GM12865 (cell line): Measurements from ENCODE around the gene NECAB3.
"Not testable (repeated sequence)": the region's sequence is repeated elsewhere in the genome, so short reads cannot be mapped to it uniquely, and the experiment has no call there.

ENCODE experiments used
- DNase-seq: peaks from one replicate; pipeline ENCODE4 v3.0.0; 2010; ENCODE audit warnings: low read depth
- H3K4me3 ChIP-seq: 2 replicates; pipeline ENCODE4 v1.5.1; 2011; ENCODE audit warnings: mild to moderate bottlenecking, low read depth, low read length, control low read depth
- TF ChIP-seq, protein P1 (sequence below): IDR thresholded peaks from 2 replicates; pipeline ENCODE4 v1.5.1; 2011; ENCODE audit warnings: low read length, control low read depth, low read depth, inconsistent platforms; ENCODE audit not compliant: insufficient read depth; ENCODE audit errors: missing control alignments

The NECAB3 gene

DNA sequence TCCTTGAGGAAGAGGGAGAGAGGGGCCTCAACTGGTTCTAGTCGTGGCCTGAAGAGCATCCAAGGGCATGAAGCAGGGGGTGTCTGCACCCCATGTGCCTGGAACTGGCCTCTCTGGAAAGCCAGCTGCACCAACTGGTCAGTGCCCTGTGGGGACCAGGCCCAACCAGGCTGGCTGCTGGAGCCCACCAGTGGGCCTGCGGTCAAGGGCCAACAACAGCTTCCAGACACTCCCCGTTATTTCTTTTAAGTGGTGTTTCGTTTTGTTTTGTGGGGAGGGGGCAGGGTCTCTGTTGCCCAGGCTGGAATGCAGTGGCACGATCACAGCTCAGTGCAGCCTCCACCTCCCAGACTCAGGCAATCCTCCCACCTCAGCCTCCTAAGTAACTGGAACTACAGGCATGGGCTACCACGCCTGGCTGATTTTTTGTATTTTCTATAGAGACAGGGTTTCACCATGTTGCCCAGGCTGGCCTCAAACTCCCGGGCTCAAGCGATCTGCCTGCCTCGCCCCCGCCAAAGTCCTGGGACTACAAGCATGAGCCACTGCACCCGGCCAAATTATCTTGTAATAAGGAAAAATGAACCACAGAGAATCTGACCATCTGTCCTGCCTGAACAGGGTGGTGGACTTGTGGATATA, 24.0 kb downstream of the NECAB3 start:
- TF ChIP-seq, protein P1, sequence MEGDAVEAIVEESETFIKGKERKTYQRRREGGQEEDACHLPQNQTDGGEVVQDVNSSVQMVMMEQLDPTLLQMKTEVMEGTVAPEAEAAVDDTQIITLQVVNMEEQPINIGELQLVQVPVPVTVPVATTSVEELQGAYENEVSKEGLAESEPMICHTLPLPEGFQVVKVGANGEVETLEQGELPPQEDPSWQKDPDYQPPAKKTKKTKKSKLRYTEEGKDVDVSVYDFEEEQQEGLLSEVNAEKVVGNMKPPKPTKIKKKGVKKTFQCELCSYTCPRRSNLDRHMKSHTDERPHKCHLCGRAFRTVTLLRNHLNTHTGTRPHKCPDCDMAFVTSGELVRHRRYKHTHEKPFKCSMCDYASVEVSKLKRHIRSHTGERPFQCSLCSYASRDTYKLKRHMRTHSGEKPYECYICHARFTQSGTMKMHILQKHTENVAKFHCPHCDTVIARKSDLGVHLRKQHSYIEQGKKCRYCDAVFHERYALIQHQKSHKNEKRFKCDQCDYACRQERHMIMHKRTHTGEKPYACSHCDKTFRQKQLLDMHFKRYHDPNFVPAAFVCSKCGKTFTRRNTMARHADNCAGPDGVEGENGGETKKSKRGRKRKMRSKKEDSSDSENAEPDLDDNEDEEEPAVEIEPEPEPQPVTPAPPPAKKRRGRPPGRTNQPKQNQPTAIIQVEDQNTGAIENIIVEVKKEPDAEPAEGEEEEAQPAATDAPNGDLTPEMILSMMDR: no peak
- DNase-seq: no peak
- H3K4me3 ChIP-seq: no peak overlapping the region

DNA sequence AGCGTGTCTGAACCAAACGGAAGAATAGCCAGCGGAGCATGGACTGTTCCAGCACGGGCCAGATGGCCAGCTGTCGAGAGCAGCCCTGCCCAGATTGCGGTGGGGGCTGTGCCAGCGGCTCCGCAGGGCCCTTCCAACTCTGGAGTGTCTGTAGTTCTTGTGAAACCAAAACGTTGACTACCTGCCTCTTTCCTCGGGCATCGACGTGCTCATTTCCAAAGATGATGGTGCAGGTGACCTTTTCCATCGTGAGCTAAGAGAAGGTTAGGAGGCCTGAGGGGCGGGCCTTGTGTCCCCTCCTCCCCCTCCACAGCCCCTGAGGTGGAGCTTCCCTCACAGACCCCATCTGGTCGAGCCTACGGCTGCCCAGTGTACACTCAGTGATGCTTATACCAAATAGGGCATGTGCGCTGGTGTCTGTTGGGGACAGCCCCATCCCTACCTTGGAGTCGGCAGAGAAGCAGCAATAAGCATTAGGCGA, 25.0 kb downstream of the NECAB3 start:
- no peak for DNase-seq
- H3K4me3 ChIP-seq: no peak overlapping the region
- TF ChIP-seq, protein P1: no peak

DNA sequence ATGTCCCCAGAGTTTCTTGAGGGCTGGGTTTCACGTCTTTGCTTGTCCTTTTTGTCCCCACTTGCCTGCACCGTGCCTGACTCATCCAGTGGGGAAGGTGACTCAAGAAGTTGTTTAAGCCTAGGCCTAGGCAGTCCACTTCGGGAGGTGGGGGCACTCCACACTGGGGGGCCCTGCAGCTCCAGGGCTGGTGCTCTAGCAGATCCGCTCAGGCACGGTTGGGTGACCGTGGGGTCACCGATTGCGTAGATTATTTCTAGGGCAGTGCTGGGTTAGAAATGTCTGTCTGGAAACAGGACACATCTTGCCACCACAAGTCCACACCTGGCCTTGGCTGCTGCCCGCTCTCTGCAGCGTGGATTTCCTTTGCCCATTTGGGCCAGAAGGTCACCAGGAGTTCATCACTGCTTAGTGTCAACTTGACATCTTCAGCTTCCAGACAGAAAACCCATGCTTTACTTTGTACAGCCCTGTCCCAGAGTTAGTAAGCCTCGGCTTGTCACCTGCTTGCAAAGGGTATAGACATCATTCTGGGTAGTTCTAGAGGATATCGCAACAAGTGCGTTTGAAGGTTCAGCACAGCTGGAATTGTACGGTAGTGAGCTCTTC, 25.7 kb downstream of the NECAB3 start:
- no peak for DNase-seq
- H3K4me3 ChIP-seq: no peak overlapping the region
- TF ChIP-seq, protein P1: no peak

DNA sequence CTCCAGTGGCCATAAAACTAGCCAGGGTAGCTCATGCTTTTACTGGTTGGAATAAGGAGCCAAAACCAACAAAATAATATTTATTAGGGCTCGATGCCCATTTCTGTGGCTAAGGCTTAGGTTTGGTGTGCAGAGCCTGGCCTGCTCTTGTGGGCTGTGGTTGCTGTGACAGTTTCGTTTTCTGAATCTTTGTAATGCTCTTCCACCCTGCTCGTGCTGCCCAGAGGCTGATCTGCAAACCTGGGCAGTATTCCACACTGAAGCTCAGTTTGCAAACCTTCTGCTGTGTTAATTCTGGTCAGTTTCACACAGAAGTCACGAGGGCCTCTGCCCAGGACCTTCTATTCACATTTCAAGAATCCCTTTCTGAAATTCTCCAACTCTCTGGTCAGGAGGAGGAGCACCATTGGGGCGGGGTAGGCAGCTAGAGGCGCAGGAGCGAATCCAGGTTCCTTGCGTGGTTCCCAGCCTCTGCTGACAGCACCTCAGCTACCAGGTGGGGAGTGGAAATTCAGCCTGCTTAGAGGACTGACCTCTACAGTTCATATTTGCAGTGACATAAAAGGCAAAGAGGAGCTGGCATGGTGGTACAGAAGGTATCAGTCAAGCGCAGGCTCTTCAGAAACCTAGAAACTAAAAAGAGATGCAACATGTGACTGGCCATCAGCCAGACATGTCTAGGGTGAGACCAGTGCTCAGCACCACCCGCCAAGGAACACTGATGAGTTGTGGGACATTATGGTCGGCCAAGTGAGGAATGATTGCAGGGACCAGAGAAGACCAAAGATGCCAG, 26.4 kb downstream of the NECAB3 start:
- DNase-seq: peak; percentile 81
- TF ChIP-seq, protein P1: no peak
- no peak overlapping the region for H3K4me3 ChIP-seq

DNA sequence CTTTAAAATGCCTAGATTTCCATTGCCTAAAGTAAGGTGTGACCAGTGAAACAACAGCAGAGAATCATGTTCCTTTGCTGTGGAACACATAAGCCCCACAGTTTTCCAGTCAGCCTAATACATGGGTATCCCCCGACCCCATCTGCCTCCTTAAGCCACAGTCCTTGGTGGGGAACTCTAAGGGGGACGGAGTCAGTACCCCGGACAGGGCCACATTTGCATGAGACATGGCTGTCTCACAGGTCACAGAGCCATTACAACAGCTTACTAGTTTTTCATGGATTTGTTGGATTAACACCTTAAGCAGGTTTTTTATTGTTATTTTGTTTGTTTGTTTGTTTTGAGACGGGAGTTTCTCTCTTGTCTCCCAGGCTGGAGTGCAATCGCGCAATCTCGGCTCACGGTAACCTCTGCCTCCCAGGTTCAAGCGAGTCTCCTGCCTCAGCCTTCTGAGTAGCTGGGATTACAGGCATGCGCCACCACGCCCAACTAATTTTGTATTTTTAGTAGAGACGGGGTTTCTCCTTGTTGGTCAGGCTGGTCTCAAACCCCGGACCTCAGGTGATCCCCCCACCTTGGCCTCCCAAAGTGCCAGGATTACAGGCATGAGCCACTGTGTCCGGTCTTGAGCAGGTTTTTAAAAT, 27.1 kb downstream of the NECAB3 start:
- DNase-seq, H3K4me3 ChIP-seq: not testable (repeated sequence)

DNA sequence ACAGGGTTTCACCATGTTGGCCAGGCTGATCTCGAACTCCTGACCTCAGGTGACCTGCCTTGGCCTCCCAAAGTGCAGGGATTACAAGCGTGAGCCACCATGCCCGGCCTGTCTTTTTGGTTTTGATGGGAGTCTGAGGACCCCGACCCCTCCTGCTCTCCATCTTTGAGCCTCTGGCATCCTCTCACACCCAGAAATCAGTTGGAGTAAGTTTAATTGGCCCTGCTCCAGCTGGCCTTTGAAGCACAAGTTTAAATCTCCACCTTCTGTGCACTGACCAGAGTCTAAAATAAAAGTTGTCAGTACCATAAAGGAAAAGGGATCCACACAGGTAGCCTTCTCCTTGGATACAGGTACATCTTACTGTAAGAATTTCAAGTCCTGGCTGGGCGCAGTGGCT, 28.0 kb downstream of the NECAB3 start:
- TF ChIP-seq, protein P1: no peak
- H3K4me3 ChIP-seq: no peak overlapping the region
- DNase-seq: no peak

DNA sequence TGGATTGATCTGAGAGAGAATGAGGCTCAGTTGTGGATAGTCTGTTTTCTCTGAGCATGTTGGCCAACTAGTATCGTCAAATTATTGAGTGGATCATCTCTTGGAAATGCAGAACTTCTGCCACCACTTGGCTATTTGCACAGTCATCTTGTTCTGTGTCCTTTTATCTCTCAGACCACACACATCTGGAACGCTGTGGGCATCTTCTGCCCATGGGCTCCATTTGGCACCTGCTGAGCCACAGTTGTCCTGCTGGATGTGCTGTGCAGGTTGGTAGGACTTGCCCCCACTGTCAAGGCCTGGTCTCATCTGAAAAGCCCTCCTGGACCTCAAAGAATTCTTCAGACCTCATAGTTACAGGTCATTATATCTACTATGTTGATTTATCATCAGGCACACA, 28.8 kb downstream of the NECAB3 start:
- no peak for DNase-seq
- H3K4me3 ChIP-seq: no peak overlapping the region
- TF ChIP-seq, protein P1: no peak
